Measurements from ENCODE around the gene TGFBI.

- no peak for TF ChIP-seq CTCF (IDR thresholded peaks at IDR 0.05)
- no peak for TF ChIP-seq POLR2AphosphoS5 (IDR thresholded peaks at IDR 0.05)
Observed at GRCh38 chr5:136047858-136048257, 19.1 kb downstream of the TGFBI start.

All from upper lobe of left lung (tissue), 4 donors.